GM20000 (cell line): ENCODE data around the gene SPATS2.

ENCODE experiments used
- DNase-seq: peaks from one replicate; pipeline ENCODE4 v3.0.0; 2012; ENCODE audit warnings: low spot score
- CTCF ChIP-seq: IDR thresholded peaks from 2 replicates; pipeline ENCODE4 v1.5.1; 2012; ENCODE audit warnings: mild to moderate bottlenecking, control low read depth; ENCODE audit errors: extremely low read depth, missing control alignments

SPATS2 gene

GRCh38 chr12:49349266-49349665 lies 18.0 kb upstream of the SPATS2 start:
- TF ChIP-seq CTCF: no peak

GRCh38 chr12:49352351-49352750 lies 14.9 kb upstream of the SPATS2 start:
- TF ChIP-seq CTCF: no peak
- no peak for DNase-seq

More at GRCh38 chr12:49349266-49349665, 18.0 kb upstream of the SPATS2 start:
- DNase-seq: no peak

- no peak for DNase-seq
- no peak for TF ChIP-seq CTCF
Measured at GRCh38 chr12:49355913-49356312, 11.3 kb upstream of the SPATS2 start.

- DNase-seq: peak; percentile 36
- no peak for TF ChIP-seq CTCF
Measured at GRCh38 chr12:49357103-49357678, 10.1 kb upstream of the SPATS2 start.

GRCh38 chr12:49358483-49359141 lies 8.7 kb upstream of the SPATS2 start:
- peak; percentile 79 for DNase-seq
- TF ChIP-seq CTCF: peak; percentile 80

GRCh38 chr12:49359671-49360070 lies 7.6 kb upstream of the SPATS2 start:
- TF ChIP-seq CTCF: no peak
- DNase-seq: no peak

GRCh38 chr12:49362077-49362476 lies 5.2 kb upstream of the SPATS2 start:
- DNase-seq: no peak
- TF ChIP-seq CTCF: no peak
